SK-N-SH treated with all-trans-retinoic acid at 6 μM for 48 hours (cell line): ENCODE data around the gene FGG.

Source experiments
- ATAC-seq: fragments of 200-7000 bp; cut with Tn5 transposase; 3 replicates; pipeline ENCODE4 v1.9.1; 2020; ENCODE audit warnings: mild to moderate bottlenecking, moderate library complexity
- ARNTL ChIP-seq: fragments of 450-650 bp; formaldehyde crosslinking; IDR thresholded peaks from 2 replicates; pipeline ENCODE4 v1.5.0; 2020; ENCODE audit warnings: low read depth, mild to moderate bottlenecking, moderate library complexity, borderline replicate concordance
- BACH2 ChIP-seq: fragments of 250-450 bp; sonication (Bioruptor Pico); IDR thresholded peaks from 2 replicates; pipeline ENCODE4 v1.9.0; 2021; ENCODE audit warnings: mild to moderate bottlenecking, borderline replicate concordance
- CSDC2 ChIP-seq: fragments of 250-450 bp; sonication (Bioruptor Pico); IDR thresholded peaks from 2 replicates; pipeline ENCODE4 v1.5.0; 2020; ENCODE audit warnings: mild to moderate bottlenecking, moderate library complexity
- ESRRG ChIP-seq: fragments of 250-450 bp; sonication (Bioruptor Pico); IDR thresholded peaks from 2 replicates; pipeline ENCODE4 v1.6.1; 2021; ENCODE audit warnings: mild to moderate bottlenecking
- GLIS3 ChIP-seq: fragments of 250-450 bp; sonication (Bioruptor Pico); IDR thresholded peaks from 2 replicates; pipeline ENCODE4 v1.5.0; 2020; ENCODE audit warnings: mild to moderate bottlenecking, moderate library complexity
- ISL1 ChIP-seq: fragments of 250-450 bp; sonication (Bioruptor Pico); IDR thresholded peaks from 2 replicates; pipeline ENCODE4 v2.1.2; 2022; ENCODE audit warnings: mild to moderate bottlenecking, moderate library complexity
- OSR1 ChIP-seq: fragments of 250-450 bp; sonication (Bioruptor Pico); IDR thresholded peaks from 2 replicates; pipeline ENCODE4 v1.8.0; 2022; ENCODE audit warnings: moderate library complexity, mild to moderate bottlenecking, inconsistent platforms
- PATZ1 ChIP-seq: fragments of 250-450 bp; sonication (Bioruptor Pico); IDR thresholded peaks from 2 replicates; pipeline ENCODE4 v1.8.0; 2020; ENCODE audit warnings: mild to moderate bottlenecking, moderate library complexity, borderline replicate concordance
- PPARA ChIP-seq: fragments of 250-450 bp; sonication (Bioruptor Pico); IDR thresholded peaks from 2 replicates; pipeline ENCODE4 v1.5.0; 2020; ENCODE audit warnings: mild to moderate bottlenecking, borderline replicate concordance
- RARB ChIP-seq: fragments of 250-450 bp; sonication (Bioruptor Pico); IDR thresholded peaks from 2 replicates; pipeline ENCODE4 v1.8.0; 2021; ENCODE audit warnings: mild to moderate bottlenecking, moderate library complexity
- SNAI2 ChIP-seq: fragments of 250-450 bp; sonication (Bioruptor Pico); IDR thresholded peaks from 2 replicates; pipeline ENCODE4 v1.5.0; 2020; ENCODE audit warnings: mild to moderate bottlenecking, moderate library complexity
- TCF4 ChIP-seq: fragments of 250-450 bp; sonication (Bioruptor Pico); IDR thresholded peaks from 2 replicates; pipeline ENCODE4 v1.8.0; 2021; ENCODE audit warnings: mild to moderate bottlenecking, moderate library complexity, borderline replicate concordance
- TOX ChIP-seq: fragments of 250-450 bp; sonication (Bioruptor Pico); IDR thresholded peaks from 2 replicates; pipeline ENCODE4 v1.8.0; 2021; ENCODE audit warnings: mild to moderate bottlenecking, moderate library complexity, borderline replicate concordance
- TSHZ2 ChIP-seq: fragments of 250-450 bp; sonication (Bioruptor Pico); IDR thresholded peaks from 2 replicates; pipeline ENCODE4 v1.5.0; 2020; ENCODE audit warnings: mild to moderate bottlenecking, moderate library complexity
- ZC3H10 ChIP-seq: fragments of 250-450 bp; sonication (Bioruptor Pico); IDR thresholded peaks from 2 replicates; pipeline ENCODE4 v1.5.1; 2021; ENCODE audit warnings: mild to moderate bottlenecking, moderate library complexity
- ZFP3 ChIP-seq: fragments of 250-450 bp; sonication (Bioruptor Pico); IDR thresholded peaks from 2 replicates; pipeline ENCODE4 v1.5.0; 2020; ENCODE audit warnings: mild to moderate bottlenecking, moderate library complexity
- ZFP30 ChIP-seq: fragments of 450-650 bp; formaldehyde crosslinking; IDR thresholded peaks from 2 replicates; pipeline ENCODE4 v1.5.0; 2022; ENCODE audit warnings: mild to moderate bottlenecking, moderate library complexity
- ZNF565 ChIP-seq: fragments of 450-650 bp; formaldehyde crosslinking; conservative IDR thresholded peaks from 2 replicates; pipeline ENCODE4 v1.5.0; 2020; ENCODE audit warnings: low read depth, mild to moderate bottlenecking, moderate library complexity
- ZNF70 ChIP-seq: fragments of 450-650 bp; formaldehyde crosslinking; IDR thresholded peaks from 2 replicates; pipeline ENCODE4 v1.5.0; 2020; ENCODE audit warnings: mild to moderate bottlenecking, moderate library complexity
- ZNF8 ChIP-seq: fragments of 450-650 bp; formaldehyde crosslinking; IDR thresholded peaks from 2 replicates; pipeline ENCODE4 v1.5.0; 2020; ENCODE audit warnings: mild to moderate bottlenecking, moderate library complexity

Gene FGG

GRCh38 chr4:154585369-154586018 lies 27.0 kb downstream of the FGG start:
- ATAC-seq: no peak
- no peak for TF ChIP-seq OSR1 (CRISPR knock-in tag)
- TF ChIP-seq BACH2 (CRISPR knock-in tag): no peak
- TF ChIP-seq ARNTL (CRISPR knock-in tag): no peak
- no peak for TF ChIP-seq ZNF8 (CRISPR knock-in tag)
- TF ChIP-seq TSHZ2 (CRISPR knock-in tag): no peak
- TF ChIP-seq GLIS3 (CRISPR knock-in tag): no peak

GRCh38 chr4:154584259-154584658 lies 28.2 kb downstream of the FGG start:
- ATAC-seq: no peak
- TF ChIP-seq SNAI2: no peak

GRCh38 chr4:154583677-154584076 lies 28.8 kb downstream of the FGG start:
- no peak for ATAC-seq
- TF ChIP-seq SNAI2: no peak
- no peak for TF ChIP-seq ZFP30 (CRISPR knock-in tag)

- TF ChIP-seq ZFP30 (CRISPR knock-in tag): no peak
- no peak for TF ChIP-seq ZNF8 (CRISPR knock-in tag)
- no peak for ATAC-seq
Observed at GRCh38 chr4:154583230-154583629, 29.2 kb downstream of the FGG start.

GRCh38 chr4:154582723-154583122 lies 29.7 kb downstream of the FGG start:
- no peak for ATAC-seq
- no peak for TF ChIP-seq ZC3H10 (CRISPR knock-in tag)
- no peak for TF ChIP-seq SNAI2
- no peak for TF ChIP-seq ISL1 (CRISPR knock-in tag)
- TF ChIP-seq RARB (CRISPR knock-in tag): no peak
- no peak for TF ChIP-seq CSDC2
- TF ChIP-seq TSHZ2 (CRISPR knock-in tag): no peak
- no peak for TF ChIP-seq ZNF8 (CRISPR knock-in tag)
- no peak for TF ChIP-seq OSR1 (CRISPR knock-in tag)
- no peak for TF ChIP-seq ZFP3 (CRISPR knock-in tag)
- TF ChIP-seq TOX (CRISPR knock-in tag): no peak
- TF ChIP-seq ESRRG (CRISPR knock-in tag): no peak
- TF ChIP-seq ZFP30 (CRISPR knock-in tag): no peak
- no peak for TF ChIP-seq BACH2 (CRISPR knock-in tag)
- TF ChIP-seq PPARA (CRISPR knock-in tag): no peak
- no peak for TF ChIP-seq PATZ1 (CRISPR knock-in tag)
- no peak for TF ChIP-seq ZNF70

GRCh38 chr4:154579927-154580326 lies 32.5 kb downstream of the FGG start:
- no peak for ATAC-seq
- TF ChIP-seq TCF4 (CRISPR knock-in tag) (no peak), ZNF565 (CRISPR knock-in tag) (no peak), ZNF8 (CRISPR knock-in tag) (no peak), PPARA (CRISPR knock-in tag) (no peak), ARNTL (CRISPR knock-in tag) (no peak), ESRRG (CRISPR knock-in tag) (no peak), RARB (CRISPR knock-in tag) (no peak), PATZ1 (CRISPR knock-in tag) (no peak), ZNF70 (no peak), ISL1 (CRISPR knock-in tag) (no peak), SNAI2 (no peak), BACH2 (CRISPR knock-in tag) (no peak), CSDC2 (no peak)
